OCI-LY7 (cell line): ENCODE measurements around the gene GRN.
"Not testable (repeated sequence)": the region's sequence is repeated elsewhere in the genome, so short reads cannot be mapped to it uniquely, and the experiment has no call there.

Source experiments
- EZH2phosphoT487 ChIP-seq: fragments of 200-600 bp; sonication (generic); IDR thresholded peaks from 2 replicates; pipeline ENCODE4 v1.6.1; 2018; ENCODE audit warnings: low read depth, borderline replicate concordance, mild to moderate bottlenecking, mixed run types, antibody characterized with exemption, low read length, moderate library complexity, mixed read lengths
- TF ChIP-seq, protein P1 (sequence below): fragments of 200-600 bp; sonication (generic); conservative IDR thresholded peaks from 2 replicates; pipeline ENCODE4 v1.5.1; 2014; ENCODE audit warnings: mild to moderate bottlenecking, antibody characterized with exemption, low read length, moderate library complexity, mixed read lengths

DNA sequence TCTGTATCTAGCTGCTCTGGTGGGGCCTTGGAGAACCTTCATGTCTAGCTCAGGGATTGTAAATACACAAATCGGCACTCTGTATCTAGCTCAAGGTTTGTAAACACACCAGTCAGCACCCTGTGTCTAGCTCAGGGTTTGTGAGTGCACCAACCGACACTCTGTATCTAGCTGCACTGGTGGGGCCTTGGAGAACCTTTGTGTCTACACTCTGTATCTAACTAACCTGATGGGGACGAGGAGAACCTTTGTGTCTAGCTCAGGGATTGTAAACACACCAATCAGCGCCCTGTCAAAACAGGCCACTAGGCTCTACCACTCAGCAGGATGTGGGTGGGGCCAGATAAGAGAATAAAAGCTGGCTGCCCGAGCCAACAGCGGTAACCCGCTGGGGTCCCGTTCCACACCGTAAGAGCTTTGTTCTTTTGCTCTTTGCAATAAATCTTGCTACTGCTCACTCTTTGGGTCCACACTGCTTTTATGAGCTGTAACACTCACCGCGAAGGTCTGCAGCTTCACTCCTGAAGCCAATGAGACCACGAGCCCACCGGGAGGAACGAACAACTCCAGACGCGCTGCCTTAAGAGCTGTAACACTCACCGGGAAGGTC, 24.4 kb downstream of the GRN start:
- TF ChIP-seq, protein P1, sequence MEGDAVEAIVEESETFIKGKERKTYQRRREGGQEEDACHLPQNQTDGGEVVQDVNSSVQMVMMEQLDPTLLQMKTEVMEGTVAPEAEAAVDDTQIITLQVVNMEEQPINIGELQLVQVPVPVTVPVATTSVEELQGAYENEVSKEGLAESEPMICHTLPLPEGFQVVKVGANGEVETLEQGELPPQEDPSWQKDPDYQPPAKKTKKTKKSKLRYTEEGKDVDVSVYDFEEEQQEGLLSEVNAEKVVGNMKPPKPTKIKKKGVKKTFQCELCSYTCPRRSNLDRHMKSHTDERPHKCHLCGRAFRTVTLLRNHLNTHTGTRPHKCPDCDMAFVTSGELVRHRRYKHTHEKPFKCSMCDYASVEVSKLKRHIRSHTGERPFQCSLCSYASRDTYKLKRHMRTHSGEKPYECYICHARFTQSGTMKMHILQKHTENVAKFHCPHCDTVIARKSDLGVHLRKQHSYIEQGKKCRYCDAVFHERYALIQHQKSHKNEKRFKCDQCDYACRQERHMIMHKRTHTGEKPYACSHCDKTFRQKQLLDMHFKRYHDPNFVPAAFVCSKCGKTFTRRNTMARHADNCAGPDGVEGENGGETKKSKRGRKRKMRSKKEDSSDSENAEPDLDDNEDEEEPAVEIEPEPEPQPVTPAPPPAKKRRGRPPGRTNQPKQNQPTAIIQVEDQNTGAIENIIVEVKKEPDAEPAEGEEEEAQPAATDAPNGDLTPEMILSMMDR: not testable (repeated sequence)
- not testable (repeated sequence) for TF ChIP-seq EZH2phosphoT487
